Right renal cortex interstitium (tissue), 3 donors: ENCODE results near the gene OSBP2. TPM values are rescaled to one million over a fixed set of nuclear protein-coding genes. Genes with fewer than 3 reads are reported as not detected.
"Not testable (repeated sequence)": the region's sequence is repeated elsewhere in the genome, so short reads cannot be mapped to it uniquely, and the experiment has no call there.

Experiments used
- DNase-seq, 3 donors: peaks; one replicate each; pipeline ENCODE4 v3.0.0-alpha.2; 2013; ENCODE audit warnings: low read depth in 3 of 3, low spot score in 2 of 3
- polyA plus RNA-seq, 3 donors: library from polyadenylated mRNA; unstranded; fragments of 120-200 nt; gene quantifications; one replicate each; pipeline ENCODE4 v1.2.1, GENCODE V29; 2013; ENCODE audit not compliant: insufficient read length in 3 of 3

OSBP2 gene
- polyA plus RNA-seq = 1 to 10 TPM; 4.8 to 5.4 (median 5.3) TPM

- DNase-seq = no peak
Observed at GRCh38 chr22:30694640-30695350, at the start of gene OSBP2. TSS of gene OSBP2 (plus strand) at chr22:30694874. CDS start at chr22:30694910, 36 bp downstream.

GRCh38 chr22:30646518-30647160 is 48.0 kb upstream of the OSBP2 start:
- DNase-seq = no peak

- no peak for DNase-seq
Observed at GRCh38 chr22:30647536-30647935, 47.1 kb upstream of the OSBP2 start.

GRCh38 chr22:30648825-30649224 is 45.8 kb upstream of the OSBP2 start:
- DNase-seq = no peak

GRCh38 chr22:30649430-30650007 is 45.2 kb upstream of the OSBP2 start:
- no peak for DNase-seq

- no peak for DNase-seq
Observed at GRCh38 chr22:30650508-30651116, 44.1 kb upstream of the OSBP2 start.

- no peak for DNase-seq
Observed at GRCh38 chr22:30652852-30653251, 41.8 kb upstream of the OSBP2 start.

GRCh38 chr22:30654361-30654760 is 40.3 kb upstream of the OSBP2 start:
- DNase-seq = no peak

- DNase-seq = no peak
Observed at GRCh38 chr22:30655532-30655931, 39.1 kb upstream of the OSBP2 start.

- DNase-seq = no peak
Observed at GRCh38 chr22:30662040-30662439, 32.6 kb upstream of the OSBP2 start.

GRCh38 chr22:30664798-30665197 is 29.9 kb upstream of the OSBP2 start:
- no peak for DNase-seq

- no peak for DNase-seq
Observed at GRCh38 chr22:30665266-30665665, 29.4 kb upstream of the OSBP2 start.

- DNase-seq = no peak
Observed at GRCh38 chr22:30665786-30666185, 28.9 kb upstream of the OSBP2 start.

GRCh38 chr22:30667107-30667493 is 27.6 kb upstream of the OSBP2 start:
- no peak for DNase-seq

GRCh38 chr22:30667494-30668385 is 26.9 kb upstream of the OSBP2 start, which contains the start of gene DUSP18:
TSS of gene DUSP18 (minus strand) at chr22:30667875. CDS start at chr22:30664003, 3,872 bp downstream.
- DNase-seq = peak; percentile 69 to 80 (median 79)

- DNase-seq = no peak
Observed at GRCh38 chr22:30668386-30668710, 26.3 kb upstream of the OSBP2 start.

- DNase-seq = no peak
Observed at GRCh38 chr22:30671071-30671470, 23.6 kb upstream of the OSBP2 start.

- no peak for DNase-seq
Observed at GRCh38 chr22:30673136-30673535, 21.5 kb upstream of the OSBP2 start.

GRCh38 chr22:30674482-30674881 is 20.2 kb upstream of the OSBP2 start:
- no peak for DNase-seq

- no peak for DNase-seq
Observed at GRCh38 chr22:30675436-30675835, 19.2 kb upstream of the OSBP2 start.

GRCh38 chr22:30676565-30676964 is 18.1 kb upstream of the OSBP2 start:
- not testable (repeated sequence) for DNase-seq
